ENCODE data around the gene LMO3.

DNA sequence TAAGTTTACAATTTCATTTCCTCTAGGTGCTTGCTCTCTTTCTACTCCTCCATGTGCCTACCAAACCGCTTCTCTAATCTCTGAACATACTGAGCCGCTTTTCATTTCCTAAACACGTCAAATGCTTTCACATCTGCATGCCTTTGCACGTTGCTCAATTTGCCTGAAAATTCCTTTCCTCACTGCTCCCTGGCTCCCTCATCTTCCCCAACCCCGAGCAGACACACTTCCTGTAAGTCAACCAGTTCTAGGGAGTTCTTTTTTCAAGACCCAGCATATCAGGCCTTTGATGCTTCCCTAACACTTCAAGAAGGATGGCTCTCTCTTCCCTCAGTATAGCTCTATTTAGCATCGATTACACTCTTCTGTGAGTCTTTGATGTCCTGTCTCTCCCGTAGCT, 50.3 kb downstream of the LMO3 start:
- TF ChIP-seq, protein P1, sequence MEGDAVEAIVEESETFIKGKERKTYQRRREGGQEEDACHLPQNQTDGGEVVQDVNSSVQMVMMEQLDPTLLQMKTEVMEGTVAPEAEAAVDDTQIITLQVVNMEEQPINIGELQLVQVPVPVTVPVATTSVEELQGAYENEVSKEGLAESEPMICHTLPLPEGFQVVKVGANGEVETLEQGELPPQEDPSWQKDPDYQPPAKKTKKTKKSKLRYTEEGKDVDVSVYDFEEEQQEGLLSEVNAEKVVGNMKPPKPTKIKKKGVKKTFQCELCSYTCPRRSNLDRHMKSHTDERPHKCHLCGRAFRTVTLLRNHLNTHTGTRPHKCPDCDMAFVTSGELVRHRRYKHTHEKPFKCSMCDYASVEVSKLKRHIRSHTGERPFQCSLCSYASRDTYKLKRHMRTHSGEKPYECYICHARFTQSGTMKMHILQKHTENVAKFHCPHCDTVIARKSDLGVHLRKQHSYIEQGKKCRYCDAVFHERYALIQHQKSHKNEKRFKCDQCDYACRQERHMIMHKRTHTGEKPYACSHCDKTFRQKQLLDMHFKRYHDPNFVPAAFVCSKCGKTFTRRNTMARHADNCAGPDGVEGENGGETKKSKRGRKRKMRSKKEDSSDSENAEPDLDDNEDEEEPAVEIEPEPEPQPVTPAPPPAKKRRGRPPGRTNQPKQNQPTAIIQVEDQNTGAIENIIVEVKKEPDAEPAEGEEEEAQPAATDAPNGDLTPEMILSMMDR (IDR thresholded peaks at IDR 0.05) = no peak
- TF ChIP-seq EZH2 (IDR thresholded peaks at IDR 0.05) = no peak
